Endodermal cell (in vitro differentiated cells): ENCODE measurements around the gene CMYA5. TPM values are rescaled to one million over a fixed set of nuclear protein-coding genes. Genes with fewer than 3 reads are reported as not detected.
A peak's percentile ranks its signal among the peaks of the same experiment; 100 is the strongest.
"Not testable (repeated sequence)": the region's sequence is repeated elsewhere in the genome, so short reads cannot be mapped to it uniquely, and the experiment has no call there.

ENCODE experiments used
- DNase-seq: peaks from one replicate; pipeline ENCODE4 v3.0.0-alpha.2; 2017
- H3K27ac ChIP-seq: 2 replicates; pipeline ENCODE4 v1.5.1; 2013; ENCODE audit warnings: mild to moderate bottlenecking, low read depth, low read length, moderate library complexity
- H3K27me3 ChIP-seq: 2 replicates; pipeline ENCODE4 v1.6.1; 2013; ENCODE audit warnings: mild to moderate bottlenecking, low read length, moderate library complexity; ENCODE audit not compliant: insufficient read depth, control insufficient read depth, poor library complexity, severe bottlenecking
- H3K36me3 ChIP-seq: 2 replicates; pipeline ENCODE4 v1.7.0; 2013; ENCODE audit warnings: mild to moderate bottlenecking, low read length, moderate library complexity; ENCODE audit not compliant: control insufficient read depth, insufficient read depth
- H3K4me1 ChIP-seq: one replicate; pipeline ENCODE4 v1.7.0; 2013; ENCODE audit warnings: low read length; ENCODE audit not compliant: control insufficient read depth, insufficient read depth
- H3K4me3 ChIP-seq: 2 replicates; pipeline ENCODE4 v1.5.1; 2013; ENCODE audit warnings: mild to moderate bottlenecking, low read length, moderate library complexity
- H3K9ac ChIP-seq: 2 replicates; pipeline ENCODE4 v1.6.1; 2013; ENCODE audit warnings: mild to moderate bottlenecking, low read length, moderate library complexity; ENCODE audit not compliant: poor library complexity, severe bottlenecking; ENCODE audit errors: extremely low read depth
- H3K9me3 ChIP-seq: 2 replicates; pipeline ENCODE4 v1.6.1; 2013; ENCODE audit warnings: mild to moderate bottlenecking, low read length, moderate library complexity; ENCODE audit not compliant: control insufficient read depth
- H3K27ac Mint-ChIP-seq: 2 replicates; pipeline ENCODE4 v1.8.0; 2020; ENCODE audit warnings: mixed read lengths
- H3K27me3 Mint-ChIP-seq: 2 replicates; pipeline ENCODE4 v1.8.0; 2021; ENCODE audit warnings: mild to moderate bottlenecking, mixed read lengths; ENCODE audit not compliant: insufficient read depth
- H3K36me3 Mint-ChIP-seq: 2 replicates; pipeline ENCODE4 v1.8.0; 2020; ENCODE audit warnings: low read depth, mixed read lengths
- H3K4me1 Mint-ChIP-seq: 2 replicates; pipeline ENCODE4 v1.8.0; 2020; ENCODE audit warnings: mixed read lengths
- H3K4me3 Mint-ChIP-seq: 2 replicates; pipeline ENCODE4 v1.8.0; 2020; ENCODE audit warnings: mild to moderate bottlenecking, moderate library complexity, mixed read lengths
- H3K9me3 Mint-ChIP-seq: 2 replicates; pipeline ENCODE4 v1.8.0; 2020; ENCODE audit warnings: mild to moderate bottlenecking, mixed read lengths
- CTCF ChIP-seq: fragments of 200-600 bp; sonication (generic); conservative IDR thresholded peaks from 2 replicates; pipeline ENCODE4 v1.5.0; 2021; ENCODE audit warnings: antibody characterized with exemption, mild to moderate bottlenecking
- WGBS, 2 experiments: methylation state at CpG; one replicate each; pipeline versions ENCODE4 v1.1.5 to v1.1.7; 2013; ENCODE audit warnings: missing lambda C conversion rate in 2 of 2, mixed read lengths in 1 of 2; ENCODE audit not compliant: insufficient coverage in 1 of 2, insufficient read length in 1 of 2; 5-methylcytosine and 5-hydroxymethylcytosine counted together
- total RNA-seq, 2 donors: library from RNA; stranded (reverse); fragmentation: NEBNext Ultra II Directional in 1 of 2; extraction: Animal tissue kit (Norgen Biotek cat#: 25700) in 1 of 2; gene quantifications; 2 replicates in 1 of 2; 3 replicates in 1 of 2; pipeline ENCODE4 v1.2.1, GENCODE V29; 2021

Gene CMYA5
- total RNA-seq, 2 donors from 2014 or later = 0.69 to 1.6 TPM

GRCh38 chr5:79759436-79759835 is 69.8 kb downstream of the CMYA5 start:
- H3K27me3 Mint-ChIP-seq = no peaks in the 10 kb centered on the region
- H3K9me3 Mint-ChIP-seq = no peaks in the 10 kb centered on the region
- no peak overlapping the region for H3K27ac ChIP-seq

GRCh38 chr5:79759848-79760247 is 70.2 kb downstream of the CMYA5 start:
- no peaks in the 10 kb centered on the region for H3K27me3 ChIP-seq

More at GRCh38 chr5:79759436-79759835, 69.8 kb downstream of the CMYA5 start:
- H3K4me3 Mint-ChIP-seq = no peak overlapping the region
- H3K36me3 ChIP-seq = no peaks in the 10 kb centered on the region
- WGBS, 2 experiments = 79% methylated on average over 2 of the region's 2 CpGs; no CpG with 5 or more reads in 1 of the 2 experiments
- H3K36me3 Mint-ChIP-seq = no peaks in the 10 kb centered on the region
- peaks cover 3% of the 10 kb centered on the region for H3K4me1 Mint-ChIP-seq
- H3K4me3 ChIP-seq = no peak overlapping the region
- TF ChIP-seq CTCF = no peak
- no peaks in the 10 kb centered on the region for H3K4me1 ChIP-seq
- no peaks in the 10 kb centered on the region for H3K9me3 ChIP-seq
- H3K27me3 ChIP-seq = no peaks in the 10 kb centered on the region
- H3K9ac ChIP-seq = no peak overlapping the region
- no peak for DNase-seq
- no peak overlapping the region for H3K27ac Mint-ChIP-seq

GRCh38 chr5:79762929-79763328 is 73.3 kb downstream of the CMYA5 start:
- no peak overlapping the region for H3K27ac Mint-ChIP-seq
- Histone ChIP-seq H3K9me3 (no peaks in the 10 kb centered on the region), H3K4me3 (no peak overlapping the region), H3K27me3 (no peaks in the 10 kb centered on the region), H3K36me3 (no peaks in the 10 kb centered on the region), H3K9ac (no peak overlapping the region), H3K27ac (no peak overlapping the region), H3K4me1 (no peaks in the 10 kb centered on the region)
- no peak for TF ChIP-seq CTCF
- H3K4me1 Mint-ChIP-seq = peaks cover 3% of the 10 kb centered on the region
- DNase-seq = no peak
- 90 to 95% methylated on average over 6 to 10 of the region's 10 CpGs for WGBS, 2 experiments
- peaks cover 14% of the 10 kb centered on the region for H3K9me3 Mint-ChIP-seq
- H3K36me3 Mint-ChIP-seq = no peaks in the 10 kb centered on the region
- no peak overlapping the region for H3K4me3 Mint-ChIP-seq
- no peaks in the 10 kb centered on the region for H3K27me3 Mint-ChIP-seq

More at GRCh38 chr5:79759848-79760247, 70.2 kb downstream of the CMYA5 start:
- peaks cover 3% of the 10 kb centered on the region for H3K4me1 Mint-ChIP-seq
- peak overlapping the region; percentile 9 for H3K27ac Mint-ChIP-seq
- Histone ChIP-seq H3K9ac (no peak overlapping the region), H3K36me3 (no peaks in the 10 kb centered on the region), H3K9me3 (no peaks in the 10 kb centered on the region), H3K27ac (no peak overlapping the region), H3K4me3 (no peak overlapping the region), H3K4me1 (no peaks in the 10 kb centered on the region)
- DNase-seq = no peak
- no peak overlapping the region for H3K4me3 Mint-ChIP-seq
- peaks cover 1% of the 10 kb centered on the region for H3K9me3 Mint-ChIP-seq
- WGBS, 2 experiments = 100% methylated on average over 1 of the region's 1 CpG; no CpG with 5 or more reads in 1 of the 2 experiments
- H3K36me3 Mint-ChIP-seq = no peaks in the 10 kb centered on the region
- no peak for TF ChIP-seq CTCF
- no peaks in the 10 kb centered on the region for H3K27me3 Mint-ChIP-seq

- not testable (repeated sequence) for H3K27me3 Mint-ChIP-seq, H3K36me3 ChIP-seq, H3K4me1 Mint-ChIP-seq, H3K27me3 ChIP-seq, H3K4me3 ChIP-seq, H3K9me3 ChIP-seq, H3K4me3 Mint-ChIP-seq, H3K27ac ChIP-seq, H3K27ac Mint-ChIP-seq, H3K4me1 ChIP-seq, DNase-seq, H3K36me3 Mint-ChIP-seq, H3K9ac ChIP-seq
- H3K9me3 Mint-ChIP-seq = peaks cover 21% of the 10 kb centered on the region
- 83 to 89% methylated on average over 1 to 3 of the region's 3 CpGs for WGBS, 2 experiments
Measured at GRCh38 chr5:79764147-79764546, 74.5 kb downstream of the CMYA5 start.
